Liver (tissue), 9 donors: ENCODE measurements around the gene ANKRD18B. TPM values are rescaled to one million over a fixed set of nuclear protein-coding genes. Genes with fewer than 3 reads are reported as not detected.

ENCODE experiments used
- DNase-seq: peaks from one replicate; pipeline ENCODE4 v3.0.0-alpha.2; 2017; ENCODE audit warnings: low spot score
- H3K27ac ChIP-seq, 2 donors: one replicate each; pipeline ENCODE4 v1.7.0; 2013; ENCODE audit warnings: inconsistent platforms in 2 of 2, low read length in 2 of 2, control low read depth in 1 of 2, low read depth in 1 of 2, mild to moderate bottlenecking in 1 of 2
- H3K27me3 ChIP-seq, 4 donors: one replicate each; pipeline versions ENCODE4 v1.6.1 to v1.7.0; 2013; ENCODE audit warnings: low read length in 3 of 4, inconsistent platforms in 1 of 4, mild to moderate bottlenecking in 1 of 4, moderate library complexity in 1 of 4; ENCODE audit not compliant: control insufficient read depth in 4 of 4, insufficient read depth in 4 of 4
- H3K36me3 ChIP-seq, 4 donors: one replicate each; pipeline versions ENCODE4 v1.6.1 to v1.7.0; 2013; ENCODE audit warnings: low read length in 3 of 4, mild to moderate bottlenecking in 3 of 4, low read depth in 1 of 4, moderate library complexity in 1 of 4; ENCODE audit not compliant: control insufficient read depth in 4 of 4, insufficient read depth in 3 of 4
- H3K4me1 ChIP-seq, 4 donors: one replicate each; pipeline versions ENCODE4 v1.6.1 to v1.7.0; 2013; ENCODE audit warnings: low read length in 3 of 4, mild to moderate bottlenecking in 3 of 4, moderate library complexity in 1 of 4; ENCODE audit not compliant: control insufficient read depth in 4 of 4, insufficient read depth in 4 of 4
- H3K4me3 ChIP-seq, 3 donors: one replicate each; pipeline versions ENCODE4 v1.6.1 to v1.7.0; 2013; ENCODE audit warnings: low read length in 3 of 3, control low read depth in 1 of 3, low read depth in 1 of 3, mild to moderate bottlenecking in 1 of 3
- H3K9ac ChIP-seq, 2 donors: one replicate each; pipeline ENCODE4 v1.7.0; 2013; ENCODE audit warnings: low read length in 2 of 2, mild to moderate bottlenecking in 2 of 2, moderate library complexity in 2 of 2, control low read depth in 1 of 2, low read depth in 1 of 2
- H3K9me3 ChIP-seq, 4 donors: one replicate each; pipeline versions ENCODE4 v1.6.1 to v1.7.0; 2013; ENCODE audit warnings: low read length in 3 of 4; ENCODE audit not compliant: control insufficient read depth in 4 of 4
- EGR1 ChIP-seq, 2 donors: IDR thresholded peaks; 2 replicates each; pipeline ENCODE4 v1.6.1; 2016 to 2018; ENCODE audit warnings: antibody characterized with exemption in 2 of 2, low read depth in 2 of 2
- FOXA1 ChIP-seq: IDR thresholded peaks from 2 replicates; pipeline ENCODE4 v1.6.1; 2016; ENCODE audit warnings: antibody characterized with exemption
- FOXA2 ChIP-seq: IDR thresholded peaks from 2 replicates; pipeline ENCODE4 v1.6.1; 2016; ENCODE audit warnings: antibody characterized with exemption
- HNF4A ChIP-seq, 2 donors: conservative IDR thresholded peaks; 2 replicates each; pipeline ENCODE4 v1.6.1; 2016; ENCODE audit warnings: antibody characterized with exemption in 2 of 2, mild to moderate bottlenecking in 2 of 2
- HNF4G ChIP-seq: IDR thresholded peaks from 2 replicates; pipeline ENCODE4 v1.6.1; 2016; ENCODE audit warnings: antibody characterized with exemption
- JUND ChIP-seq, 2 donors: IDR thresholded peaks; 2 replicates each; pipeline ENCODE4 v1.6.1; 2016; ENCODE audit warnings: antibody characterized with exemption in 2 of 2
- NR2F2 ChIP-seq: IDR thresholded peaks from 2 replicates; pipeline ENCODE4 v1.6.1; 2016; ENCODE audit warnings: antibody characterized with exemption
- RAD21 ChIP-seq, 2 donors: IDR thresholded peaks; 2 replicates each; pipeline ENCODE4 v1.6.1; 2016; ENCODE audit warnings: antibody characterized with exemption in 2 of 2, mild to moderate bottlenecking in 2 of 2
- REST ChIP-seq: IDR thresholded peaks from 2 replicates; pipeline ENCODE4 v1.6.1; 2016; ENCODE audit warnings: antibody characterized with exemption, mild to moderate bottlenecking
- RXRA ChIP-seq, 2 donors: IDR thresholded peaks; 2 replicates each; pipeline ENCODE4 v1.6.1; 2017 to 2018; ENCODE audit warnings: antibody characterized with exemption in 2 of 2, mild to moderate bottlenecking in 1 of 2
- SP1 ChIP-seq: IDR thresholded peaks from 2 replicates; pipeline ENCODE4 v1.6.1; 2018; ENCODE audit warnings: antibody characterized with exemption, mild to moderate bottlenecking
- TAF1 ChIP-seq: conservative IDR thresholded peaks from 2 replicates; pipeline ENCODE4 v1.6.1; 2016; ENCODE audit warnings: antibody characterized with exemption, mild to moderate bottlenecking
- YY1 ChIP-seq: IDR thresholded peaks from 2 replicates; pipeline ENCODE4 v1.6.1; 2016; ENCODE audit warnings: antibody characterized with exemption, mild to moderate bottlenecking
- WGBS: extraction: QIAGEN DNeasy Blood & Tissue Kit; methylation state at CpG from one replicate; pipeline ENCODE4 v1.1.7; 2013; 5-methylcytosine and 5-hydroxymethylcytosine counted together
- polyA plus RNA-seq, 2 donors: library from polyadenylated mRNA; stranded (reverse) in 1 of 2; unstranded in 1 of 2; fragments of 200-250 nt in 1 of 2; fragments of >200 nt in 1 of 2; fragmentation: Nextera tagmentation in 1 of 2; extraction: Ambion mirVana in 1 of 2; gene quantifications; one replicate each; pipeline versions ENCODE4 v1.2.1 to v1.2.3, GENCODE V29; 2013 to 2015
- total RNA-seq, 2 donors: library from RNA; depleted of rRNA; stranded (reverse); fragments of >200 nt; gene quantifications; one replicate each; pipeline ENCODE4 v1.2.3, GENCODE V29; 2014
- TF ChIP-seq, protein P1 (sequence below): fragments of 150-350 bp; IDR thresholded peaks from 2 replicates; pipeline ENCODE4 v1.5.1; 2017; ENCODE audit warnings: improper control_type of control experiment, low read depth, low read length; ENCODE audit not compliant: missing input control
- TF ChIP-seq, protein P2 (sequence below): IDR thresholded peaks from 2 replicates; pipeline ENCODE4 v1.6.1; 2016; ENCODE audit warnings: antibody characterized with exemption
- donor health status: healthy.
- donor health status: healthy.
- donor health status: healthy.
- donor health status: healthy.
- donor health status: healthy.

ANKRD18B gene
- total and polyA plus RNA-seq, 4 donors: 0.01 to 1.9 (median 0.59) TPM; not detected in 1

- TF ChIP-seq FOXA2 (no peak), HNF4A (conservative IDR thresholded peaks at IDR 0.05) (no peak), RAD21 (IDR thresholded peaks at IDR 0.05) (peak; percentile 34 to 40), JUND (IDR thresholded peaks at IDR 0.05) (no peak), EGR1 (IDR thresholded peaks at IDR 0.05; ENCODE audit: low read depth in 2 of 2) (no peak), TAF1 (no peak)
- TF ChIP-seq, protein P1, sequence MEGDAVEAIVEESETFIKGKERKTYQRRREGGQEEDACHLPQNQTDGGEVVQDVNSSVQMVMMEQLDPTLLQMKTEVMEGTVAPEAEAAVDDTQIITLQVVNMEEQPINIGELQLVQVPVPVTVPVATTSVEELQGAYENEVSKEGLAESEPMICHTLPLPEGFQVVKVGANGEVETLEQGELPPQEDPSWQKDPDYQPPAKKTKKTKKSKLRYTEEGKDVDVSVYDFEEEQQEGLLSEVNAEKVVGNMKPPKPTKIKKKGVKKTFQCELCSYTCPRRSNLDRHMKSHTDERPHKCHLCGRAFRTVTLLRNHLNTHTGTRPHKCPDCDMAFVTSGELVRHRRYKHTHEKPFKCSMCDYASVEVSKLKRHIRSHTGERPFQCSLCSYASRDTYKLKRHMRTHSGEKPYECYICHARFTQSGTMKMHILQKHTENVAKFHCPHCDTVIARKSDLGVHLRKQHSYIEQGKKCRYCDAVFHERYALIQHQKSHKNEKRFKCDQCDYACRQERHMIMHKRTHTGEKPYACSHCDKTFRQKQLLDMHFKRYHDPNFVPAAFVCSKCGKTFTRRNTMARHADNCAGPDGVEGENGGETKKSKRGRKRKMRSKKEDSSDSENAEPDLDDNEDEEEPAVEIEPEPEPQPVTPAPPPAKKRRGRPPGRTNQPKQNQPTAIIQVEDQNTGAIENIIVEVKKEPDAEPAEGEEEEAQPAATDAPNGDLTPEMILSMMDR: peak; percentile 13
- 54% methylated on average over 1 of the region's 1 CpG for WGBS
- H3K4me3 ChIP-seq: no peak overlapping the region
- H3K27me3 ChIP-seq: no peaks in the 10 kb centered on the region
- no peaks in the 10 kb centered on the region for H3K9me3 ChIP-seq
- no peak overlapping the region for H3K27ac ChIP-seq
- DNase-seq: no peak
- H3K9ac ChIP-seq: no peak overlapping the region
- no peaks in the 10 kb centered on the region for H3K4me1 ChIP-seq
- H3K36me3 ChIP-seq: no peaks in the 10 kb centered on the region
Observed at GRCh38 chr9:33498387-33498786, 25.7 kb upstream of the ANKRD18B start.

GRCh38 chr9:33506626-33507370, 17.3 kb upstream of the ANKRD18B start:
- no peaks in the 10 kb centered on the region for H3K36me3 ChIP-seq
- no peak overlapping the region for H3K9ac ChIP-seq
- no peak overlapping the region for H3K4me3 ChIP-seq
- TF ChIP-seq EGR1 (IDR thresholded peaks at IDR 0.05; ENCODE audit: low read depth in 2 of 2) (no peak), SP1 (peak; percentile 19)
- TF ChIP-seq, protein P2, sequence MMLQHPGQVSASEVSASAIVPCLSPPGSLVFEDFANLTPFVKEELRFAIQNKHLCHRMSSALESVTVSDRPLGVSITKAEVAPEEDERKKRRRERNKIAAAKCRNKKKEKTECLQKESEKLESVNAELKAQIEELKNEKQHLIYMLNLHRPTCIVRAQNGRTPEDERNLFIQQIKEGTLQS: no peak
- DNase-seq: no peak
- peaks cover 0 to 1% (median 0%) of the 10 kb centered on the region in 4 donors for H3K4me1 ChIP-seq
- no peaks in the 10 kb centered on the region for H3K27me3 ChIP-seq
- 73% methylated on average over 7 of the region's 7 CpGs for WGBS
- H3K27ac ChIP-seq: no peak overlapping the region
- H3K9me3 ChIP-seq: no peaks in the 10 kb centered on the region

- WGBS: 9% methylated on average over 32 of the region's 32 CpGs
- Histone ChIP-seq H3K27me3 (no peaks in the 10 kb centered on the region), H3K4me1 (peaks cover 0 to 1% (median 0%) of the 10 kb centered on the region in 4 donors), H3K27ac (peak overlapping the region; percentile 72 to 73), H3K36me3 (no peaks in the 10 kb centered on the region), H3K4me3 (peak overlapping the region; percentile 68 to 76 (median 70)), H3K9ac (peak overlapping the region; percentile 54 to 90), H3K9me3 (peaks cover 0 to 2% (median 0%) of the 10 kb centered on the region in 4 donors)
- no peak for TF ChIP-seq TAF1
- TF ChIP-seq NR2F2: no peak
- TF ChIP-seq YY1: peak; percentile 91
- TF ChIP-seq HNF4A (conservative IDR thresholded peaks at IDR 0.05): no peak
- TF ChIP-seq, protein P1: no peak
- peak; percentile 23 for TF ChIP-seq REST
- no peak for TF ChIP-seq FOXA2
- no peak for TF ChIP-seq FOXA1
- TF ChIP-seq HNF4G: no peak
- no peak for TF ChIP-seq RAD21 (IDR thresholded peaks at IDR 0.05)
- no peak for TF ChIP-seq RXRA (IDR thresholded peaks at IDR 0.05)
- TF ChIP-seq SP1: no peak
- no peak for TF ChIP-seq EGR1 (IDR thresholded peaks at IDR 0.05; ENCODE audit: low read depth in 2 of 2)
- peak; percentile 72 for DNase-seq
Observed at GRCh38 chr9:33510262-33511183, 13.5 kb upstream of the ANKRD18B start.
